Activated T-cell treated with anti-CD3 and anti-CD28 coated beads for 24 hours (primary cell): ENCODE data around the gene TRIM44.
"Not testable (repeated sequence)": the region's sequence is repeated elsewhere in the genome, so short reads cannot be mapped to it uniquely, and the experiment has no call there.

Source experiments
- DNase-seq: peaks from one replicate; pipeline ENCODE4 v3.0.0-alpha.2; 2020; ENCODE audit warnings: low read depth

Gene TRIM44

DNA sequence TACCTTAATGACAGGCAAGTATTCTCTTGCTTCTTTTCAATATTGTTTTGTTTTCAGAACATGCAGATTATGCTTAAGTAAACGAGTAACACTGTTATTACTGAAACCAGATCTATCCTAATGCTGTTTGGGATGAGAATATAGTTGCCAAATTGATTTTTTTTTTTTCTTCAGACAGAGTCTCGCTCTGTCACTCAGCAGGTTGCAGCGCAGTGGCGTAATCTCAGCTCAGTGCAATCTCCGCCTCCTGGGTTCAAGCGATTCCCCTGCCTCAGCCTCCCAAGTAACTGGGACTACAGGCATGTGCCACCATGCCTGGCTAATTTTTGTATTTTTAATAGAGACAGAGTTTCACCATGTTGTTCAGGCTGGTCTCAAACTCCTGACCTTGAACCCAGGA, 91.0 kb downstream of the TRIM44 start:
- not testable (repeated sequence) for DNase-seq

DNA sequence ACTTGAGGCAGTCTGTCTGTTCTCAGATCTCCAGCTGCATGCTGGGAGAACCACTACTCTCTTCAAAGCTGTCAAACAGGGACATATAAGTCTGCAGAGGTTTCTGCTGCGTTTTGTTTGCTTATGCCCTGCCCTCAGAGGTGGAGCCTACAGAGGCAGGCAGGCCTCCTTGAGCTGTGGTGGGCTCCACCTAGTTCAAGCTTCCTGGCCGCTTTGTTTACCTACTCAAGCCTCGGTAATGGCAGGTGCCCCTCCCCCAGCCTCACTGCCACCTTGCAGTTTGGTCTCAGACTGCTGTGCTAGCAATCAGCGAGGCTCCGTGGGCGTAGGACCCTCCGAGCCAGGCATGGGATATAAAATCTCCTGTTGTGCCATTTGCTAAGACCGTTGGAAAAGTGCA, 97.4 kb downstream of the TRIM44 start:
- DNase-seq, result not testable (repeated sequence)

DNA sequence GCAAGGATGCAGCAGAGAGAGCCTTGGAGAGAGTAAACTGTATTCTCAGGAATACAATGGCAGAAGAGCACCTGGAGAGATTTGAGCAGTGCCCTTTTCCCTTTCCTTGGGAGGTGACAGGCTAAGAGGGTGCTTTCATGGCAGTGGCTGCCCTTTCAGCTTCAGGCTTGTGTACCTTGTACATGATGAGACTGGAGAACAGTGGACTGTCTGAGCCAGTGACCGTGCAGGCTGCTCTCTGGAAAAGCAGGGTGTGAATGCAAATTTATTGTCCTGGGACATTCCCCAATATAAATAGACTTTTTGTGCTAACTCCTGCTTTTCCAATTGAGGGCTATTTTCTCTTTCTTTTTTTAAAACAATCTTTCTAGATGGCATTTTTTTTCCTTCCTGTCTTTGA, 99.3 kb downstream of the TRIM44 start:
- DNase-seq, result no peak

DNA sequence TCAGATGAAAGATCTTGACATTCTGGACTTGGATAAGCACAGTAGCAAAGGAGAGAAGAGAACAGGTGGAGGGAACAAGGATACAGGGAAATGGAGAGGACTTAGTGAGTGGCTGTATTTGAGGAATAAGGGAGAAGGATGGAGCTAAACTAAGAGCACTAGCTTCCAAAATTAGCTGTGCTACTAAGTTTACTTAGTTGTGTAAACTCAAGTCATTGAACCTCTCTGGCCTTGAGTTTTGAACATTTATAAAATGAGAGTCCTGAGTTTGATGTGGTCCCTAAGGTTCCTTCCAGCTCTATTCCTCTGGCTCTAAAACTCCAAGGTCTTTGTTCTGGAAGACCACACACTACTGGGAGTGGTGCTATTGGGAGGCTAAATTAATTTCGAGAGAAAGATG, 100.7 kb downstream of the TRIM44 start:
- no peak for DNase-seq

DNA sequence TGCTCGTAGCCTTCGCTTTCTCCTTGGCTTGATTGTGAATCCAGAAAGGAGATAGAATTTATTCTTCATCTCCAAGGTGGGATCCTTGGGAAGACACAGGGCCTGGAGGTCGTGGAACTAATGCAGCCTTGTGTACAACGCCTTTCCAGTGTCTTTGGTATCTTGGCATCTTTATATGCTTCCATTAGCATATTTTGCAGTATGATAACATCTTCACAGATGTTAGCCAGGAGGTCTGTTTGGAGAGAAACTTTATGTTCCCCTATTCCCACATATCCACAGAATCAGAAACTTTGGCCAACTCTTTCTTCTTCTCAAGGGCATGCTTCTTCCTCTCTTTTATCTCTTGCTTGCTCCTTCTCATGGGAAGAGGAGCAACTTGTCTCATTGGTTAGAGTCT, 101.2 kb downstream of the TRIM44 start:
- no peak for DNase-seq

DNA sequence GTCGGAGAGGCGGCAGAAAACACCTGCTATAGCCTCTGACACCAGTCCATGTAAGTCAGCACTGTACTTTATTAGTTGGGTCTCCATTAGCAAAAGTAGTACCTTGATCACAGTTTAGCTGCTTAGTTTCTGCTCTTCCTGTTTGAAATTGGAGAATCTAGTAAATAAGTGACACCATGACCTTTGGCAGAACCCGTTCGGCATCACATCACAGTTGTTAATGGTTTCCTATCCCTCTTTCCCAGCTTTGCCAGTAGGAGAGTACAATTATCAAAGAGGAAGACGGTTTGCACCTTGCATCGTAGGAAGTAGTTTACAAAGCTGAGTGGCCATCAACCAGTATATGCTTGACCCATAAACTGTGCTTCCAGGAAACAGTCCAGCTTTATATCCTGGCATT, 101.8 kb downstream of the TRIM44 start:
- no peak for DNase-seq

DNA sequence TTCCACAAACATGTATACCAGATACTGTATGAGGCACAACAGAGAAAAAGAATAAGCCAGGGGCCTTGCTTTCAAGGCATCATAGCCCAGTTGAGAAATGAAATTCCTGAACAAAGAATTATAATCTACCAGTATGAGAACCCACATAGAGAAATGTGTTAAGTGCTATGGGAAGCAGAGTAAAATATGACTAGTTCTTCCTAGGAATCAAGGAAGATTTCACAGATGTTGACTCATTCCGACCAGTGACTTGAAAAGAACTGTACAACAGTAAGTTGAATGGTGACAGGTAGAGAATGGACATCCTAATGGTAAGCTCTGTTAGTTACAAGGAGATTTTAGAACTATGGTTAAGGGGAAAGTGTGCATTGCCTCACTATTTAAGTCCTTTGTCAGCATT, 102.6 kb downstream of the TRIM44 start:
- no peak for DNase-seq

DNA sequence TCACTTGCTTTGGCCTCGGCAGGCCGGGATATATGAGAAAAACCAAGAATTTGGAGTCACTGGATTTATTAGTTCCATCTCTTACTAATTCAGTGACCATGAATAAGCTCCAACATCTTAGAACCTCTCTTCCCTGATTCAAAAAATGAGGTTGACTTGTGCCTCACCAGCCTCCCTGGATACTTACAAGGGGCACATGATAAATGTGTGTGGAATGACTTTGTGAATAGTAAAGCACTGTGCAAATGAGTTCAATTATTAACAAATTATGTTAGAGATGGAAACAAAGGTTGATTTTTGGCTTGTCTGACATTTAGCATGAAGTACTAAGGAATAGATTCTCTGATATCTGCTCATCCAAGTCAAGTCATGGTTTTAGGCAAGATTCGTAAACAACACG, 104.1 kb downstream of the TRIM44 start:
- DNase-seq, result no peak

DNA sequence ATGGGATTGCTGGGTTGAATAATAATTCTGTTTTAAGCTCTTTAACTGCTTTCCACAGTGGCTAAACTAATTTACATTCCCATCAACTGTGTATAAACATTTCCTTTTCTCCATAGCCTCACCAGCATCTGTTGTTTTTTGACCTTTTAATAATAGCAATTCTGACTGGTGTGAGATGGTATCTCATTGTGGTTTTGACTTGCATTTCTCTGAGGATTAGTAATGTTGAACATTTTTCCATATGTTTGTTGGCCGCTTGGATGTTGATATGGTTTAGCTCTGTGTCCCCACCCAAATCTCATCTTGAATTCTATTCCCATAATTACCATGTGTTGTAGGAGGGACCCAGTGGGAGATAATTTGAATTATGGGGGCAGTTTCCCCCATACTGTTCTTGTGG, 107.8 kb downstream of the TRIM44 start:
- DNase-seq, result not testable (repeated sequence)

DNA sequence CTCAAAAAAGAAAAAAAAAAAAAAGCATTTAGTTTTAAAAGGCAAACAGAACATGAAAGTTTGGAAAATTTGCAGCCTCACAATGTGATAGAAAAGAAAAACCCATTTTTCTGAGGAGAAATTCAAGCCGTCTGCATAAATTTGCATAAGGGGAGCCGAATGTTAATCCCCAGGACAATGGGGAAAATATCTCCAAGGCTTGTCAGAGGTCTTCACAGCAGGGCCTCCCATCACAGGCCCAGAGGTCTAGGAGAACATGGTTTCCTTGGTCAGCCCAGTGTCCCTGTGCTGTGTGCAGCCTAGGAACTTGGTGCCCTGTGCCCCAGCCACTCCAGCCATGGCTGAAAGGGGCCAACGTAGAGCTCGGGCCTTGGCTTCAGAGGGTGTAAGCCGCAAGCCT, 109.1 kb downstream of the TRIM44 start:
- DNase-seq, result no peak

DNA sequence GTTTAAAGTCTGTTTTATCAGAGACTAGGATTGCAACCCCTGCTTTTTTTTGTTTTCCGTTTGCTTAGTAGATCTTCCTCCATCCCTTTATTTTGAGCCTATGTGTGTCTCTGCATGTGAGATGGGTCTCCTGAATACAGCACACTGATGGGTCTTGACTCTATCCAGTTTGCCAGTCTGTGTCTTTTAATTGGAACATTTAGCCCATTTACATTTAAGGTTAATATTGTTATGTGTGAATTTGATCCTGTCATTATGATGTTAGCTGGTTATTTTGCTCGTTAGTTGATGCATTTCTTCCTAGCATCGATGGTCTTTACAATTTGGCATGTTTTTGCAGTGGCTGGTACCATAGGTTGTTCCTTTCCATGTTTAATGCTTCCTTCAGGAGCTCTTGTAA, 114.7 kb downstream of the TRIM44 start:
- not testable (repeated sequence) for DNase-seq

DNA sequence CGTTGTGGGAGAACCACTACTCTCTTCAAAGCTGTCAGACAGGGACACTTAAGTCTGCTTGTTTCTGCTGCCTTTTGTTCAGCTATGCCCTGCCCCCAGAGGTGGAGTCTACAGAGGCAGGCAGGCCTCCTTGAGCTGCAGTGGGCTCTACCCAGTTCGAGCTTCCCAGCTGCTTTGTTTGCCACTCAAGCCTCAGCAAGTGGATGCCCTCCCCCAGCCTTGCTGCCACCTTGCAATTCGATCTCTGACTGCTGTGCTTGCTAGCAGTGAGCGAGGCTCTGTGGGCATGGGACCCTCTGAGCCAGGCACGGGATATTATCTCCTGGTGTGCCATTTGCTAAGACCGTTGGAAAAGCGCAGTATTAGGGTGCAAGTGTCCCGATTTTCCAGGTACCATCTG, 116.4 kb downstream of the TRIM44 start:
- not testable (repeated sequence) for DNase-seq

DNA sequence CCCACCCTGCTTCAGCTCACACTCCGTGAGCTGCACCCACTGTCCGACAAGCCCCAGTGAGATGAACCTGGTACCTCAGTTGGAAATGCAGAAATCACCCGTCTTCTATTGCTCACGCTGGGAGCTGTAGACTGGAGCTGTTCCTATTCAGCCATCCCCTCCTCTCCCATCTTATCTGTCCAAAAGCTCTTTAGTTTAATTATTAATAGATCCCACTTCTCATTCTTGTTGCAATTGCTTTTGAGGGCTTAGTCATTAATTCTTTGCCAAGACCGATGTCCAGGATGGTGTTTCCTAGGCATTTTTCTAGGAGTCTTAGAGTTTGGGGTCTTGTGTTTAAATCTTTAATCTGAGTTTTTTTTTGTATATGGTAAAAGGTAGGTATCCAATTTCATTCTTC, 116.8 kb downstream of the TRIM44 start:
- DNase-seq, result no peak

DNA sequence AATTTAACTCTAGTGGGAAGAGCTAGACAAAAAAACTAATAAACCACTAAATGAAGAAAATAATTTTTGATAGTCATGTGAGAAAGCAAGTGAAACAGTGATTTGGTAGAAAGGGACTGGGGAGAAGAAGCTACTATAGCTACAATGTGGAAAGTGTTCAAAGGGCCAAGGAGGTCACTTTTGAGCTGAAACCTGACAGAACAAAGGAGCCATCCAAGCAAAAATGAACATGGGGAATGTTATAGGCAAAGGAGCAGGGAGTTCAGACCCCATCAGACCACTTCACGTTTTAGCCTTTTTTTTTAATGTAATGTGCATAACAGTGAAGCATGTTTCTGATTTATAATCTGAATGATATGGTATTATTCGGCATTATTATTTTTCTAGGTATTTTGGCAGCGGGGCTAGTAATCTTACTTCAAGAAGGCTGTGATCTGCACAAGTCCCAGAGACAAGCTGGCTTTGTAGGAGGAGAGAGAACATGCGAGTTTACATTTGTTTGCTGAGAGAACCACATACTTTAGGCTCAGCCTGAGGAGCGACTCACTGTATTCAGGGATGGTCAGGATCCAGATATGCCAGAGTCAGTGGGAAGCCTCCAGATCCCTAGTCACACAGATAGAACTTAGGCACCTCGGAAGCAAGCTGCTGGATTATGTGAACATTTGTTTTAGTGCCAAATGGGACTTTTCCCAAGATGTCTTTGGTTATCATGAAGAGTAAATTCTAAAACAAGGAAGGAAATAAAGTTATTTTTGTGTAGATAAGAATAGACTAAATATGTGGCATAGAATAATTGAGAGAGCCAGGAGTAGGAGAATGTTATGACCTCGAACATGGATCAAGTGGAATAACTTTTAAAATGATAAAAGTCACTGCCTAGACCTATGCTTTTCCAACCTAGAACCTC, 118.6 kb downstream of the TRIM44 start:
- no peak for DNase-seq

DNA sequence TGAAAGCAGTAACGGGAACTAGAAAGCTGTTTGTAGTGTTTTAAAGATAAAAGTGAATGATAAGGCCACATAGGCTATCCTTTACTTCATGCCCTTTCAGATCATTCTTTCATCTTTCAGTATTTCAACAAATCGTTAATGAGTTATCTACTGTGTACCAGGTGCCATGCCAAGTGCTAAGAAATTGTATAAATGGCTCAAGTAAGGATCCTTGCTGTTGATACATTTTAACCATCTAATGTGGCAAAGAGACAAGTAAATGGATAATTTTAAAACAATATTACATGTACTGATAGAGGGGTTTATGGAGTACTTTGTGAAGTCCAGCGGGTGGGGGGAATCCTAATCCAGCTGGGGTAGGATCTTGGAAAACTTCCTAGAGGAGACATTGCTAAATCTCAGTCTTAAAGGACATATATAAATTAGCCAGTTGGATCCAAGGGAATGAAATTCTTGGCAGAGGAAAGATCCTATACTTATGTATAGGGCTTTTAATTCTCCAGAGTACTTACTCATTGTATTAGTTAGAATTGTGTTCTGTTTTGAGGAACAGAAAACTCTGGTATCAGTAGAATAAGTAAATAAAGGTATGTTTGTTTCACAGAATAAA, 119.4 kb downstream of the TRIM44 start:
- no peak for DNase-seq

DNA sequence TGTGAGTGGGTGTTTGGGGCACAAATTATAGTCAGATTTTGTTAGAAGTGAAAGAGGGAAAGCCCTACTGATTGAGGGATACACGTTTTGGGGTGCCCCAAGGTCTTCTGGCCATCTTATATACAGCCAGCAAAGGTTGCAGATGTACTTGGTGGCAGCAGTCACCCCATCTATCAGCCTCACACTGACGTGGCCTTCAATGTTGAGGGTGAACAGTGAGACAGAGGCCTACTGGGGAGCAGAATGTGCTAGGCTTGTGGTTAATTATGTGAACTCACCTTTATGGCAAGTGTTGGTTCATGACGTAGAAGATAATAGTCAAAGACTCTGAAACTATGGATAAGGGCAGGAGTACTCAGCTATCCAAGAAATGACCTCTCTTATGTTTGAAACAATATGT, 121.2 kb downstream of the TRIM44 start:
- DNase-seq, result no peak

DNA sequence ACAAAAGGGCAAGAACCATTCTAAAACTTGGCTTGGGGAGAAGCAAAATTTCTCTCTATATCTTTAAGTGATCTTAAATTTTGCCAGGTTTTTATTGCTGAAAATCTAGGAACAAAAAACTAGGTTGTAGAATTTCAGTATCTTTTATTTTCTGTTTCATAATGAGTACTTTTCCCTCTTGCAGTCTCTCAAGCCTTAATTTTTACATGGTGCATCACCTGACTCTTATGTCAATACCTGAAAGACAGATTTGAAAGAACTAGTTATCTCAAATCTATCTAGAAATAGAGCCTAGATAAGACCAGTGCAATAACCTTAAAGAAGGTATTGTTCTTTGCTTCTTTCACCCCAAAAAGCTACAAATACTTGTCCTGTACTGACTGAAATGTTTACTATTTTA, 122.1 kb downstream of the TRIM44 start:
- no peak for DNase-seq

DNA sequence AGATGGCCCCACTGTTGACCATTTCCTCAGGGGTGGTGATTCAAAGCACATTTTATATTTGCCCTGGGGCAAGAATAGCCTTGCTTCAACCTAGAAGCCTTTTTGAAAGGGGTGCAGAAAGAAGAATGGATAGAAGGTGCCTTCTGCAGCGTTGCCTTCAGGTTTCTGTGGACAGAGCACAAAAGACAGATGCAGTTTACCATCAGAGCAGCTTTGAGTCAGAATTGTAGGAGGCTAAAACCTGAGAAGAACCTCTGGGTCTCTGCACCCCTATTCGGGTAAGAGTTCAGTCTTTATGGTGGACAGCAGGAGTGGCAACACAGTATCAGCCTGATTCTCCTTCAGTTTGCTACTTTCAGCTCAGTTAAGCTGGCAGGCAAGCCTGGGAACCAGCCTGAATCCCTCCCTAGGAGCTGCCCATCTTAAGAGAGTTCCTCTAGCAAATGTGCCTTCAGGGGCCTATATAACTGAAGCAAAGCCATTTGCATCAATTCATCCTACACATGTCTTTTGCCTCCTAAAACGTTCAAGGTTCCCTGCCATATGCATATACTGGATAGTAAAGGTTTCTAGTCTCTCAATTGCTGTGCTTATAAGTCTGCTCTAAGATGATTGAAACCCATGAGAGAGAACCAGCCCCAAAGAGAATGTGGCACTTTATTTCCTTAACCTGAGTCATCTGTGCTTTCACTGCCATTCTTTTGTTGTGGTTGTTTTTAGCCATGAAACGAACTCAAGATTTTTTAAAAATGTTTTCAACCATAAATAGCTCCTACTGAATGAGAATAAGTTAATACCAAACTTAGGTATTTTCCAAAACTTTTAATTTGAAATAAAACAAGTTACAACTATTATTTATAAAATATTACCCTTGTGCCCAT, 123.0 kb downstream of the TRIM44 start:
- DNase-seq, result no peak

DNA sequence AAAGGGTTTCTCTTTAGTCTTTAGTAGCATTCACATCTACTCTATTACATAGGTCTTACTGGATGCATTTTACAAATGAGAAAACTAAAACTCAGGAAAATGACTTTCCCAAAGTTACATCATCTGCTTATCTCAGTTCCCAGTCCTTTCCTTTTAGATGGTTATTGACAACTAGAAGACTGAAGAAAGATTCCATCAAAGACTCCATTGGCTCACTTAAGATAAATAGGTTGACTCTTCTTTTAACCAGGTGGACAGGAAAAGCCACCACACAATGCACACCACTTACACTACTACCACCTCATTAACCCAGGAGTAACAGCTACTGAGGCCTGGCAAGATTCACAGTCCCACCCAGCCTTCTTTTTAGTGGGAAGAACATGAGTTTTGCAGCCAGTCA, 123.6 kb downstream of the TRIM44 start:
- DNase-seq, result no peak

DNA sequence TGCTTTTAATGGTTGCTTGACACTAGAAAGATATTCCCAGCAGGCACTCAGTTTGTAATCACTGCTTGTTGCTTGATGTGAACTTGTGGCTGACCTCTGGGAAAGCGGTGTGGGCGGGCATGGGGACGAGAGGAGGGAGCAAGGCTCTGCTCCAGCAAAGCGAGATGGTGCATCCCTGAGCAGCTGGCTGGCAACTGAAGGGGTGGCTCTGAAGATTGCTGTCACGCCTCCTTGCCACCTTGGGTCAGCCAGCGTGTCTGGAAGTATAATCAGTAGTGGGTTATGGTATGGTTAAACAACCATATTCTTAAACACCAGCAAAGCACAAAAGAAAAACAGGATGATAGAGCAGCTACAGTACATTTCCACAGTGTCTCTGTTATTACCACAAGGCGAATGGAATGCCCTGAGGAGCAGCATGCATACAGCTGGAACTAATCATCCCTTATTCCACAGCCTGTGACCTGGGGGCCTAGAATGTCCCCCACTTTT, 124.5 kb downstream of the TRIM44 start:
- DNase-seq, result no peak

DNA sequence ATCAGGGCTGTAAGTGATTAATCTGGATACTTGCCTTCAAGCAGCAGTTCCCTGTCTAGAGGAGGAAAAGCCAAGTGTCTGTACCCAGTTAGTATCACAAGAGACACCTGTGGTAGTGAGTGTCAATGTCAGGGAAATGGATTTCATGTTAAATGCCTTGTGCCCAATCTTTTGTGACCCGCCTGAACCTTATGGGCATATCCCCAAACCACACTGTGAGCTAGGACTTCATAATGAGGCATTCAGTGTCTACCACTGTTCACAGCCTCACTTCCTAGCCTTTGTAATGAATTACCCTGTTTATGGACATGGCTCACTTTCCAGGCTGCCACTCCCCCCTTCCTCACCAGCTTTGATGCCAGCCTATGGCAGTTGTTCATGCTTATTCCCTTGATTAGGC, 125.1 kb downstream of the TRIM44 start:
- no peak for DNase-seq
